Measurements from ENCODE around the gene CFAP43.

DNA sequence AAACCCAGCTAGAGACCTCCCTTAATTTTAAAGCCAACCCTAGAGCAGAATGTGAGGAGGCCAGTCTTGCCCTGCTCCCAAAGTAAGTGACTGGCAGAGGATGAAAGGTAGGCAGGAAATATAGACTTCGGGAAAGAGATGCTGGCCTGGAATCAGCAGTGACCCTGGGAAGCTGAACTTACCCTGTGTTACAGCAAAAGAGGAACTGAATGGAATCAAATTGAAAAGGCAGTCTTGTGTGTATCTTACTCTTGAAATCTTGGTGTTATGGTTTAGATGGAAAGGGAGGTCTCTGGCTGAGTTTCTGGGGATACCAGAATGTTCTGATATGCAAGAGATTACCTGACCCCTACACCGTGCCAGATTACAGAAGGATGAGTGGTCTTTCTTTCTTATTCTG, 7.9 kb upstream of the CFAP43 start:
- TF ChIP-seq GATA3 (IDR thresholded peaks at IDR 0.05; ENCODE audit: low read depth, low read length) (no peak), GATA2 (IDR thresholded peaks at IDR 0.05; ENCODE audit: low read depth, low read length) (no peak)
